Choroid plexus epithelial cell (primary cell): ENCODE data around the gene AOPEP.

ENCODE experiments used
- DNase-seq: peaks from one replicate; pipeline ENCODE4 v3.0.0-alpha.2; 2010; ENCODE audit warnings: low read depth
- H3K4me3 ChIP-seq: 2 replicates; pipeline ENCODE4 v1.5.1; 2011; ENCODE audit warnings: low read depth, mild to moderate bottlenecking, control low read depth, low read length, moderate library complexity
- TF ChIP-seq, protein P1 (sequence below): conservative IDR thresholded peaks from 2 replicates; pipeline ENCODE4 v1.5.1; 2011; ENCODE audit warnings: low read depth, mild to moderate bottlenecking, control low read depth, inconsistent platforms, low read length, moderate library complexity

The AOPEP gene

DNA sequence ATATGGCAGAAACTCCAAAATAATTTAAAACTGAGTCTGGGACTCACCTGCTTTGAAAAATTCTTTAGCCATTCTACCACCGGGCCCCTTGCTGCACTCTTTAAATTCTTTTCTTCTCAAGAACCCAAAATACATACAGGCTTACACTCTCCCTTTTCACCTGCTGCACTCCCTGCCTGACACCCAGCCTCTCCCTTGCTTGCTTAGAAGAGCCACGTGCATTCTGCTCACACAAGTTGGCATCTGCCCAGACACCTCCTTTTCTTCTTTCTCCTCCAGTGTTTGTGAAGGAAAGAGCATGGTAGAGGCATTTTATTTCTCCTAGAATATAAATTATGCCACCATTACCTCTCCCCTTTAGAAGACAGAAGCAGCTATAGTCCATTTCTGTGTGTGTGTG is 39.0 kb upstream of the AOPEP start:
- TF ChIP-seq, protein P1, sequence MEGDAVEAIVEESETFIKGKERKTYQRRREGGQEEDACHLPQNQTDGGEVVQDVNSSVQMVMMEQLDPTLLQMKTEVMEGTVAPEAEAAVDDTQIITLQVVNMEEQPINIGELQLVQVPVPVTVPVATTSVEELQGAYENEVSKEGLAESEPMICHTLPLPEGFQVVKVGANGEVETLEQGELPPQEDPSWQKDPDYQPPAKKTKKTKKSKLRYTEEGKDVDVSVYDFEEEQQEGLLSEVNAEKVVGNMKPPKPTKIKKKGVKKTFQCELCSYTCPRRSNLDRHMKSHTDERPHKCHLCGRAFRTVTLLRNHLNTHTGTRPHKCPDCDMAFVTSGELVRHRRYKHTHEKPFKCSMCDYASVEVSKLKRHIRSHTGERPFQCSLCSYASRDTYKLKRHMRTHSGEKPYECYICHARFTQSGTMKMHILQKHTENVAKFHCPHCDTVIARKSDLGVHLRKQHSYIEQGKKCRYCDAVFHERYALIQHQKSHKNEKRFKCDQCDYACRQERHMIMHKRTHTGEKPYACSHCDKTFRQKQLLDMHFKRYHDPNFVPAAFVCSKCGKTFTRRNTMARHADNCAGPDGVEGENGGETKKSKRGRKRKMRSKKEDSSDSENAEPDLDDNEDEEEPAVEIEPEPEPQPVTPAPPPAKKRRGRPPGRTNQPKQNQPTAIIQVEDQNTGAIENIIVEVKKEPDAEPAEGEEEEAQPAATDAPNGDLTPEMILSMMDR = no peak
- DNase-seq = no peak
- H3K4me3 ChIP-seq = no peak overlapping the region

- no peak for DNase-seq
- H3K4me3 ChIP-seq = no peak overlapping the region
- TF ChIP-seq, protein P1 = no peak
Measured at GRCh38 chr9:94690344-94690743, 36.2 kb upstream of the AOPEP start.

DNA sequence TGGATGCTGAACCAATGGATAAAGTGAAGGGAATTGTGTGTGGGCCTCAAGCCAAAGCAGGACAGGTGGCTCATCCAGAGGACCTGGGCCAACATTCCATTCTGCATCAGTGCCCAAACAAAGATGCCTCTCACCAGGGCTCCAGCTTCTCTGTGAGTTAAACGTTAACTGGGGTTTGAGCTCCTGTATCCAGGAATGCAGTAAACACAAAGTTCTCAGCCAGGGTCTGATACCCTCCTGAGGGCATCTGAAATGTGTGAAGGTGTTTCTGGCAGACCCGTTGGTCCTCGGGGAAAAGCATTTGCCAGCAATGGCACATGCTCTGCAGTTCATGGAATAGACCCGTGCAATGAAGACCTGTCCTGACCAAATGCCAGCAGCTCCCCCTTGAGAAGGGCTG is 33.9 kb upstream of the AOPEP start:
- TF ChIP-seq, protein P1 = no peak
- no peak overlapping the region for H3K4me3 ChIP-seq
- no peak for DNase-seq

- no peak overlapping the region for H3K4me3 ChIP-seq
- DNase-seq = no peak
- TF ChIP-seq, protein P1 = no peak
Measured at GRCh38 chr9:94693485-94694204, 32.9 kb upstream of the AOPEP start.

DNA sequence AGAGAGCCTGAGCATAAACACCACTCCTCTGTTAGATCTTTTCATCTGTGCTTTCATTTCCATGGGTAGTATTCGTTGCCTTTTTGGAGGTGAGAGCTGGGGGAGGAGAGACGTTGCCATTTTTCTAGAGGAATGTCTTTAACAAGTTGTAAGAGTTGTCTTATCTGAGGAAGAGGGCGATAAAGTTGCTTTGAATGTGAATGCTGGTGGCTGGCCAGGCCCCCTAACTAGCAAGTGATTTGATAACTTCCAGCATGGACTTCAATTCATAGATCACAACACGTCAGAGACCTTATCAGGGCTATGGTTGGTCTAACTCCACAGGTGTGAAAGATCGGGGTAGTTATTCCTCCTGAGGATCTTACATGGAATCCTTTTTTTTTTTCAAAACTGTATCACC is 30.0 kb upstream of the AOPEP start:
- H3K4me3 ChIP-seq = no peak overlapping the region
- TF ChIP-seq, protein P1 = no peak

DNA sequence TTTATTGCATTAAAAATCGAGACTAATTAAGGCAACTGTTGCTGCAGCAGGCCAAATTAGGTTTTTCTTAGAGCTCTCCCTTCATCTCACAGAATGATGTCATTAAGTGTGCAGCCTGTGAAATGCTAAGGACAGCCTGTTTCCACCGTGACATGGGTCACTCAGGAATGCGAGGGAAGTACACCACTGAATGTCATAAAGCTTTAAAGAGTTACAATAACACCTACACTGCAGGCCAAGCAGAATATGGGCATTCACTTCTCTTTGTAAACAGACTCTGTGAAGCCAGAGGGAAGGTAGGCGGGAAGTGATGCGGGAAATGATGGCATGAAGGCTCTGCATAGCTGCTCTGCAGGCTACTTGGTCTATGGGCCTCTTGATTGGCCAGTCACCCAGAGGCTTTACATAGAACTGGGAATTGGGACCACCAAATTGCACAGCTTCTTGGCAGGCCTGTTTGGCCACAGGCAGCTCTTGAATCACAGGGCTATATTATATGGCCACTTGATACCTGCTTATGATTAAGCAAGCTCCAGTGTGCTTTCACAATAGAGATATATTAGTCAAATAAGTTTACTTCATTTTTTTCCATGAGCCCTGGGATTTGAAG is 28.4 kb upstream of the AOPEP start:
- no peak overlapping the region for H3K4me3 ChIP-seq
- DNase-seq = peak; percentile 52
- TF ChIP-seq, protein P1 = no peak

More for the DNA sequence above, 30.0 kb upstream of the AOPEP start:
- DNase-seq = no peak

DNA sequence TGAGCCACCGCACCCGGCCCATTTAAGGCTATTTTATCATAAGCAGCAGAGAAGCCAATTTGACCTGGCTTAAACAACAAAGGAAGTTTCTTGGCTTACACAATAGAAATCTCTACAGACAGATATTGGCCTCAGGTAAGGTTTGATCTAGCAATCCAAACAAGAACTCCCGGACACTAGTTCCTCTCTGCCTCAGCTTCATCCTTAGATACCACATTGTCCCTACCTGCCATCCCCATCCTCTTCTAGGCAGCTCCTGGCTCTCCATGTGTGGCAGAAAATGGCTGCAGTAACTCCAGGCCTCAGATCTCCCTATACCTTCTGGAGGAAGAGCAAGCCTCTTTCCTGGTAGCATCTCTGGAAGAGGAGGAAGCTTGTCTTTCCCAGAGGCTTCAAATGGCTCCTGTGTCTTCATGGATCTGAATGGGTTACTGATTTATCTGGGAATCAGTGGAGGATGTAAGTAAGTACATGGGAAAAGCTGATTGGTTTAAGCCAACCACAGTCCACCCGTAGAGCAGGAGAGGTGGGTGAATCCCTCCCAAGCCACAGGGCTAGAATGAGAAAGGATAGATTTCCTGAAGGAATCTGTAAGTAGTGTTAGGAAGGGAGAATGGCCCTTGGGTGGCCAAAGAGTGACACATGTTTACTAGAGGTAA is 26.7 kb upstream of the AOPEP start:
- no peak overlapping the region for H3K4me3 ChIP-seq
- TF ChIP-seq, protein P1 = no peak
- no peak for DNase-seq
